MM.1S (cell line): ENCODE data around the gene ADRB2.

ENCODE experiments used
- CTCF ChIP-seq: fragments of 300-600 bp; sonication (generic); IDR thresholded peaks from 2 replicates; pipeline ENCODE4 v1.5.1; 2016; ENCODE audit warnings: antibody characterized with exemption, low read length, mixed read lengths
- EZH2 ChIP-seq: fragments of 300-600 bp; sonication (generic); optimal IDR thresholded peaks from 2 replicates; pipeline ENCODE3; 2017; ENCODE audit warnings: low read depth, mild to moderate bottlenecking, antibody characterized with exemption, low read length, mixed read lengths
- EZH2phosphoT487 ChIP-seq: fragments of 300-600 bp; sonication (generic); IDR thresholded peaks from 2 replicates; pipeline ENCODE4 v1.6.1; 2018; ENCODE audit warnings: antibody characterized with exemption, low read length

- TF ChIP-seq CTCF = peak; percentile 67
- no peak for TF ChIP-seq EZH2phosphoT487
- TF ChIP-seq EZH2 = no peak
These were observed 2.3 kb downstream of the ADRB2 start for GRCh38 chr5:148828511-148829247.
